OCI-LY7 (cell line): Measurements from ENCODE around the gene LUZP1. TPM values are rescaled to one million over a fixed set of nuclear protein-coding genes. Genes with fewer than 3 reads are reported as not detected.

Experiments used
- BruUV-seq: library from RNA; stranded (reverse); fragments of 400-500 nt; replicated peaks from 2 replicates; lab custom pipeline; 2021; lab: Mats Ljungman, UMichigan
- CTCF ChIA-PET: fragments of 300-600 bp; sonication (Branson Sonifier 250); formaldehyde crosslinking; loops from one replicate; lab custom pipeline; 2022; ENCODE audit warnings: antibody characterized with exemption; ENCODE audit not compliant: unreplicated experiment; lab: Charles Lee
- POLR2A ChIA-PET: fragments of 300-600 bp; sonication (Branson Sonifier 250); formaldehyde crosslinking; loops from one replicate; lab custom pipeline; 2022; ENCODE audit warnings: antibody characterized with exemption; lab: Charles Lee
- DNase-seq: peaks from one replicate; pipeline ENCODE4 v3.0.0-alpha.2; 2015; ENCODE audit warnings: low spot score
- H2AFZ ChIP-seq: fragments of 200-600 bp; sonication (generic), shearing (Covaris generic); 2 replicates; pipeline ENCODE4 v1.6.1; 2014; ENCODE audit warnings: mild to moderate bottlenecking, antibody characterized with exemption, low read length, moderate library complexity
- H3K27ac ChIP-seq: fragments of 200-600 bp; sonication (generic); 2 replicates; pipeline ENCODE4 v1.5.1; 2014; ENCODE audit warnings: mixed run types, low read depth, mild to moderate bottlenecking, moderate library complexity, low read length, inconsistent platforms; ENCODE audit not compliant: poor library complexity, severe bottlenecking
- H3K36me3 ChIP-seq: fragments of 200-600 bp; sonication (generic); 2 replicates; pipeline ENCODE4 v1.6.1; 2014; ENCODE audit warnings: mild to moderate bottlenecking, antibody characterized with exemption, low read length, moderate library complexity, mixed read lengths; ENCODE audit not compliant: insufficient read depth
- H3K4me1 ChIP-seq: fragments of 200-600 bp; sonication (generic); 2 replicates; pipeline ENCODE4 v1.5.1; 2014; ENCODE audit warnings: mild to moderate bottlenecking, low read length; ENCODE audit not compliant: insufficient read depth, poor library complexity, severe bottlenecking
- H3K4me2 ChIP-seq: fragments of 200-600 bp; sonication (generic); 2 replicates; pipeline ENCODE4 v1.6.1; 2014; ENCODE audit warnings: mild to moderate bottlenecking, low read length
- H3K4me3 ChIP-seq: fragments of 200-600 bp; sonication (generic); 2 replicates; pipeline ENCODE4 v1.5.1; 2014; ENCODE audit warnings: mild to moderate bottlenecking, low read depth, low read length; ENCODE audit not compliant: poor library complexity, severe bottlenecking
- H3K79me2 ChIP-seq: fragments of 200-600 bp; sonication (generic); 2 replicates; pipeline ENCODE4 v1.6.1; 2016; ENCODE audit warnings: low read depth, mild to moderate bottlenecking, low read length, moderate library complexity, mixed read lengths; ENCODE audit not compliant: insufficient read depth
- H3K9me2 ChIP-seq: fragments of 200-600 bp; sonication (generic); 2 replicates; pipeline ENCODE4 v1.6.1; 2016; ENCODE audit warnings: mild to moderate bottlenecking, low read length, mixed read lengths; ENCODE audit not compliant: insufficient read depth
- H3K9me3 ChIP-seq: fragments of 200-600 bp; sonication (generic); 2 replicates; pipeline ENCODE4 v1.6.1; 2014; ENCODE audit warnings: mild to moderate bottlenecking, mixed run types, low read length, mixed read lengths
- H4K20me1 ChIP-seq: fragments of 200-600 bp; sonication (generic); 2 replicates; pipeline ENCODE4 v1.6.1; 2014; ENCODE audit warnings: mild to moderate bottlenecking, antibody characterized with exemption, low read length, moderate library complexity, mixed read lengths; ENCODE audit not compliant: insufficient read depth
- CTCF ChIP-seq: fragments of 200-600 bp; sonication (generic); conservative IDR thresholded peaks from 2 replicates; pipeline ENCODE4 v1.5.1; 2014; ENCODE audit warnings: mild to moderate bottlenecking, antibody characterized with exemption, low read length, moderate library complexity, mixed read lengths
- EZH2phosphoT487 ChIP-seq: fragments of 200-600 bp; sonication (generic); IDR thresholded peaks from 2 replicates; pipeline ENCODE4 v1.6.1; 2018; ENCODE audit warnings: low read depth, borderline replicate concordance, mild to moderate bottlenecking, mixed run types, antibody characterized with exemption, low read length, moderate library complexity, mixed read lengths
- intact Hi-C: fragments of 100-400 bp; cut with micrococcal nuclease; formaldehyde crosslinking; loops from one replicate; pipeline ENCODE4 v1.10.0; 2022; ENCODE audit not compliant: unreplicated experiment
- total RNA-seq, 2 experiments: library from RNA; depleted of rRNA in 1 of 2; stranded (reverse); fragments of >200 nt in 1 of 2; shearing (Covaris generic) in 1 of 2; gene quantifications; 2 replicates each; pipeline ENCODE4 v1.2.3, GENCODE V29; 2014 to 2022

LUZP1 gene
- total RNA-seq, 2 experiments from 2014 or later = 7.6 to 13.6 TPM

DNA sequence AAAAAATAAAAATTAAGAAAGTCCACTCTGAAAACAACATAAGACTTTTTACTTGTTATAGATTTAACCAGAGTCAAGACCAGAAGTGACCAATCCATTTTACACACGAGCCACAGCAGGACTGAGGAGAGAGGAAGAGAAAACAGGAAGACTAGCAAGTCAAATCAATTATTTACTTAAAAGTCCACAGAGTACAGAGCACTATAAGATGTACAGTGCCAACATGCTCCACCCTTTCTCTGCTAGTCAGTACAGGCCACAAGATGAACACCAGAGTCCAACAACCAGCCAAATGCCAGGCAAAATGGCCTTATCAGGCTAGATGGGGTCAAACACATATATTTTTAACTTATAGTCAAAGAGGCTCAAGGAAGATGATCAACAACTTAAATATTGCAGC, 19.5 kb downstream of the LUZP1 start:
- H3K27ac ChIP-seq = no peak overlapping the region
- H3K79me2 ChIP-seq = peaks cover 26% of the 10 kb centered on the region; the same call in 1 of the 2 replicates
- DNase-seq = no peak
- peaks cover 5% of the 10 kb centered on the region; the same call in 1 of the 2 replicates for H4K20me1 ChIP-seq
- H3K36me3 ChIP-seq = peaks cover 3% of the 10 kb centered on the region; the same call in 1 of the 2 replicates
- intact Hi-C loops = no loop called here
- TF ChIP-seq CTCF (no peak), EZH2phosphoT487 (no peak)
- peaks cover 5% of the 10 kb centered on the region for H3K4me1 ChIP-seq
- no peaks in the 10 kb centered on the region for H3K9me3 ChIP-seq
- no peak overlapping the region for H3K4me2 ChIP-seq
- BruUV-seq = no TSS peak
- CTCF ChIA-PET = no interaction called here
- no peaks in the 10 kb centered on the region for H3K9me2 ChIP-seq
- POLR2A ChIA-PET = interaction anchor here (0.6 kb wide), 1 partner anchor 36 kb away, joined by 5 read pairs; no protein-coding TSS in a partner anchor
- H2AFZ ChIP-seq = no peak overlapping the region
- no peak overlapping the region for H3K4me3 ChIP-seq

DNA sequence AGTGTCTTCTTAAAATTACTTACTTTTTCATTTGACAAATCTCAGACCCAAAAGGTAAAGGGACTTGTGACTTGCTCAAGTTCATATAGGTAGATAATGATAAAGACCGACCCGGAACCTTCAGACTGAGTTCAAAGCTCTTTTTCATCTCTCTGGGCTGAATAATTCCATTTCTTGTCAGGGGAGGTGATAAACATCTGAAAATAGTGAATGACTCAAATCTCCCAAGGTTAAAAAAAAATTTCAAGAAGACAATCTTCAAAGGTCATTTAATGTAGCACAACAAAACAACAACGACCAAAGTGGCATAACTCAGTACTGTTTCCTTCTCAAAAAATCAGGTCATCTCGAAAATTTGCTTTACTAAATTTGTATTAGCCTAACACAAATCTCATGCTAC, 20.6 kb downstream of the LUZP1 start:
- Histone ChIP-seq H3K9me2 (no peaks in the 10 kb centered on the region), H2AFZ (no peak overlapping the region), H3K79me2 (peaks cover 20% of the 10 kb centered on the region; the same call in 1 of the 2 replicates), H3K9me3 (no peaks in the 10 kb centered on the region), H4K20me1 (peaks cover 5% of the 10 kb centered on the region; the same call in 1 of the 2 replicates), H3K4me3 (no peak overlapping the region), H3K27ac (no peak overlapping the region), H3K4me1 (peaks cover 5% of the 10 kb centered on the region), H3K4me2 (no peak overlapping the region), H3K36me3 (peaks cover 3% of the 10 kb centered on the region; the same call in 1 of the 2 replicates)
- BruUV-seq = no TSS peak
- ChIA-PET POLR2A (interaction anchor here (0.7 kb wide), 3 partner anchors 27 to 1634 kb away, joined by 3 read pairs; no protein-coding TSS in a partner anchor), CTCF (no interaction called here)
- TF ChIP-seq CTCF = no peak
- no peak for TF ChIP-seq EZH2phosphoT487
- intact Hi-C loops = no loop called here
- DNase-seq = no peak

- Histone ChIP-seq H3K79me2 (no peaks in the 10 kb centered on the region), H3K4me3 (no peak overlapping the region), H2AFZ (no peak overlapping the region), H4K20me1 (no peaks in the 10 kb centered on the region), H3K9me3 (no peaks in the 10 kb centered on the region), H3K4me1 (no peaks in the 10 kb centered on the region), H3K4me2 (no peak overlapping the region), H3K27ac (no peak overlapping the region), H3K9me2 (no peaks in the 10 kb centered on the region), H3K36me3 (peaks cover under 1% of the 10 kb centered on the region; the same call in 1 of the 2 replicates)
- intact Hi-C loops = no loop called here
- ChIA-PET POLR2A (interaction anchor here (1.3 kb wide), 1 partner anchor 28 kb away, joined by 3 read pairs; no protein-coding TSS in a partner anchor), CTCF (interaction anchor here (0.6 kb wide), 1 partner anchor 193 kb away, joined by 4 read pairs; no protein-coding TSS in a partner anchor)
- BruUV-seq = no TSS peak
- TF ChIP-seq CTCF (no peak), EZH2phosphoT487 (no peak)
- no peak for DNase-seq
Observed at GRCh38 chr1:23140940-23141596, 27.6 kb downstream of the LUZP1 start.
